HEK293 (cell line): Measurements from ENCODE around the gene GAL3ST2.
"Not testable (repeated sequence)": the region's sequence is repeated elsewhere in the genome, so short reads cannot be mapped to it uniquely, and the experiment has no call there.

Experiments
- CTCF ChIA-PET: fragments of 350-600 bp; formaldehyde crosslinking; extraction: SDS; loops from one replicate; lab custom pipeline; 2021; ENCODE audit warnings: antibody characterized with exemption; lab: Yijun Ruan, JAX
- POLR2A ChIA-PET: fragments of 300-600 bp; formaldehyde crosslinking; extraction: SDS; loops from one replicate; lab custom pipeline; 2020; ENCODE audit warnings: antibody characterized with exemption, inconsistent platforms; lab: Yijun Ruan, JAX
- H3K27ac ChIP-seq: fragments of 200-500 bp; sonication (Bioruptor generic); 2 replicates; pipeline ENCODE4 v1.5.1; 2014; ENCODE audit warnings: low read depth, low read length, control low read depth, inconsistent platforms; ENCODE audit errors: extremely low read depth
- H3K36me3 ChIP-seq, 2 experiments: fragments of 200-500 bp in 1 of 2; sonication (Bioruptor generic) in 1 of 2; 1 replicate in 1 of 2; 2 replicates in 1 of 2; pipeline ENCODE4 v1.5.1; 2014 to 2017; ENCODE audit warnings: inconsistent platforms in 2 of 2, low read length in 2 of 2; ENCODE audit not compliant: control insufficient read depth in 2 of 2, insufficient read depth in 1 of 2
- H3K4me1 ChIP-seq: fragments of 200-500 bp; sonication (Bioruptor generic); 2 replicates; pipeline ENCODE4 v1.5.1; 2014; ENCODE audit warnings: mild to moderate bottlenecking, low read length, inconsistent platforms; ENCODE audit not compliant: control insufficient read depth, insufficient read depth
- H3K4me3 ChIP-seq: 2 replicates; pipeline ENCODE4 v1.5.1; 2011; ENCODE audit warnings: low read depth, mild to moderate bottlenecking, control low read depth, low read length, moderate library complexity
- H3K9me3 ChIP-seq: fragments of 200-500 bp; sonication (Bioruptor generic); 2 replicates; pipeline ENCODE4 v1.5.1; 2014; ENCODE audit warnings: low read depth, low read length, inconsistent platforms; ENCODE audit not compliant: control insufficient read depth, insufficient read depth
- BCL6B ChIP-seq: fragments of 450-650 bp; formaldehyde crosslinking; IDR thresholded peaks from 2 replicates; pipeline ENCODE4 v1.5.1; 2017; ENCODE audit warnings: missing biosample characterization, missing genetic modification characterization
- CTCF ChIP-seq: fragments of 450-650 bp; formaldehyde crosslinking; IDR thresholded peaks from 2 replicates; pipeline ENCODE4 v1.5.1; 2016; ENCODE audit warnings: missing biosample characterization, missing genetic modification characterization
- PRDM10 ChIP-seq: fragments of 450-650 bp; formaldehyde crosslinking; IDR thresholded peaks from 2 replicates; pipeline ENCODE4 v1.5.1; 2016; ENCODE audit warnings: missing biosample characterization, missing genetic modification characterization
- PRDM2 ChIP-seq: fragments of 450-650 bp; formaldehyde crosslinking; IDR thresholded peaks from 2 replicates; pipeline ENCODE4 v1.5.1; 2016; ENCODE audit warnings: missing biosample characterization, missing genetic modification characterization, borderline replicate concordance
- SCRT2 ChIP-seq: fragments of 450-650 bp; formaldehyde crosslinking; IDR thresholded peaks from 2 replicates; pipeline ENCODE4 v1.5.1; 2016; ENCODE audit warnings: missing biosample characterization, missing genetic modification characterization
- ZNF121 ChIP-seq: fragments of 450-650 bp; formaldehyde crosslinking; IDR thresholded peaks from 2 replicates; pipeline ENCODE4 v1.5.1; 2016; ENCODE audit warnings: missing biosample characterization, missing genetic modification characterization
- ZNF174 ChIP-seq: fragments of 450-650 bp; formaldehyde crosslinking; IDR thresholded peaks from 2 replicates; pipeline ENCODE4 v1.5.0; 2017; ENCODE audit warnings: missing biosample characterization, mild to moderate bottlenecking, missing genetic modification characterization
- ZNF221 ChIP-seq: fragments of 450-650 bp; formaldehyde crosslinking; IDR thresholded peaks from 2 replicates; pipeline ENCODE4 v1.5.1; 2017; ENCODE audit warnings: missing biosample characterization, missing genetic modification characterization, borderline replicate concordance
- ZNF223 ChIP-seq: fragments of 450-650 bp; formaldehyde crosslinking; IDR thresholded peaks from 2 replicates; pipeline ENCODE4 v1.5.1; 2016; ENCODE audit warnings: missing biosample characterization, missing genetic modification characterization
- ZNF366 ChIP-seq: fragments of 450-650 bp; formaldehyde crosslinking; conservative IDR thresholded peaks from 2 replicates; pipeline ENCODE4 v1.5.1; 2016; ENCODE audit warnings: missing biosample characterization, missing genetic modification characterization
- ZNF529 ChIP-seq: fragments of 450-650 bp; formaldehyde crosslinking; IDR thresholded peaks from 2 replicates; pipeline ENCODE4 v1.5.1; 2017; ENCODE audit warnings: missing genetic modification characterization, missing biosample characterization; ENCODE audit not compliant: insufficient replicate concordance
- ZNF610 ChIP-seq: fragments of 450-650 bp; formaldehyde crosslinking; IDR thresholded peaks from 2 replicates; pipeline ENCODE4 v1.5.1; 2016; ENCODE audit warnings: missing biosample characterization, missing genetic modification characterization, borderline replicate concordance
- ZNF654 ChIP-seq: fragments of 450-650 bp; formaldehyde crosslinking; IDR thresholded peaks from 2 replicates; pipeline ENCODE4 v1.5.1; 2016; ENCODE audit warnings: low read depth, missing biosample characterization, missing genetic modification characterization

GAL3ST2 gene

GRCh38 chr2:241732513-241733186 is 44.0 kb upstream of the GAL3ST2 start:
- H3K4me3 ChIP-seq, H3K9me3 ChIP-seq, H3K4me1 ChIP-seq, H3K36me3 ChIP-seq, H3K27ac ChIP-seq: not testable (repeated sequence)
- ChIA-PET POLR2A (interaction anchor here (1.5 kb wide), 1 partner anchor 30 kb away, joined by 6 read pairs; the partner anchor contains the start of gene ING5), CTCF (interaction anchor here (0.6 to 1.5 kb wide), 3 partner anchors 8 to 135 kb away, joined by 3 to 4 read pairs (median 3); no protein-coding TSS in a partner anchor)
- TF ChIP-seq ZNF654 (tag by site-specific recombination) (peak; percentile 35), CTCF (tag by site-specific recombination) (0 out of 2 replicates have a peak, but pooled peaks have one; percentile 11)

- no peaks in the 10 kb centered on the region for H3K4me1 ChIP-seq
- no peak overlapping the region for H3K4me3 ChIP-seq
- peaks cover 0 to 6% of the 10 kb centered on the region in 2 experiments; a peak in 2 of 3 replicates for H3K36me3 ChIP-seq
- no peak overlapping the region; the same call in 1 of the 2 replicates for H3K27ac ChIP-seq
- no peaks in the 10 kb centered on the region for H3K9me3 ChIP-seq
- TF ChIP-seq BCL6B (tag by site-specific recombination): no peak
- no peak for TF ChIP-seq PRDM2 (tag by site-specific recombination)
- TF ChIP-seq PRDM10 (tag by site-specific recombination): no peak
- no peak for TF ChIP-seq ZNF610 (tag by site-specific recombination)
- TF ChIP-seq ZNF223 (tag by site-specific recombination): no peak
- peak; percentile 41; the same call in 1 of the 2 replicates for TF ChIP-seq ZNF121 (tag by site-specific recombination)
- TF ChIP-seq ZNF174 (tag by site-specific recombination): no peak
- TF ChIP-seq ZNF221: no peak
- TF ChIP-seq SCRT2 (tag by site-specific recombination): 0 out of 2 replicates have a peak, but pooled peaks have one; percentile 16
- no peak for TF ChIP-seq ZNF366 (tag by site-specific recombination)
- no peak for TF ChIP-seq ZNF529
- CTCF ChIA-PET: interaction anchor here (0.6 to 1.5 kb wide), 9 partner anchors 9 to 136 kb away, joined by 3 to 6 read pairs (median 3); no protein-coding TSS in a partner anchor
- POLR2A ChIA-PET: interaction anchor here (0.6 to 1.8 kb wide), 6 partner anchors 11 to 79 kb away, joined by 3 to 15 read pairs (median 5); partner anchors contain the start of genes DTYMK and ING5
Observed at GRCh38 chr2:241733391-241734207, 43.0 kb upstream of the GAL3ST2 start.
